Posterior vena cava (tissue), 2 donors: ENCODE results near the gene ALDH4A1. TPM values are rescaled to one million over a fixed set of nuclear protein-coding genes. Genes with fewer than 3 reads are reported as not detected.
"Not testable (repeated sequence)": the region's sequence is repeated elsewhere in the genome, so short reads cannot be mapped to it uniquely, and the experiment has no call there.

Experiments
- DNase-seq: peaks from one replicate; pipeline ENCODE4 v3.0.0-alpha.2; 2020; ENCODE audit warnings: low spot score
- intact Hi-C, 2 donors: fragments of 100-400 bp; cut with DNase I; formaldehyde crosslinking; loops; one replicate each; pipeline versions ENCODE4 v1.14.1 to v1.14.2; 2022 to 2023
- total RNA-seq, 2 donors: library from RNA; stranded (reverse); fragmentation: NEBNext Ultra II Directional; extraction: Animal tissue kit (Norgen Biotek cat#: 25700); gene quantifications; one replicate each; pipeline ENCODE4 v1.2.1, GENCODE V29; 2021
- donor health status: DM: yes; HTN: yes; CAD: no.
- donor health status: DM: yes; HTN: yes; CAD: no.

The ALDH4A1 gene
- total RNA-seq, 2 donors from 2014 or later: 8.5 to 17.0 TPM

DNA sequence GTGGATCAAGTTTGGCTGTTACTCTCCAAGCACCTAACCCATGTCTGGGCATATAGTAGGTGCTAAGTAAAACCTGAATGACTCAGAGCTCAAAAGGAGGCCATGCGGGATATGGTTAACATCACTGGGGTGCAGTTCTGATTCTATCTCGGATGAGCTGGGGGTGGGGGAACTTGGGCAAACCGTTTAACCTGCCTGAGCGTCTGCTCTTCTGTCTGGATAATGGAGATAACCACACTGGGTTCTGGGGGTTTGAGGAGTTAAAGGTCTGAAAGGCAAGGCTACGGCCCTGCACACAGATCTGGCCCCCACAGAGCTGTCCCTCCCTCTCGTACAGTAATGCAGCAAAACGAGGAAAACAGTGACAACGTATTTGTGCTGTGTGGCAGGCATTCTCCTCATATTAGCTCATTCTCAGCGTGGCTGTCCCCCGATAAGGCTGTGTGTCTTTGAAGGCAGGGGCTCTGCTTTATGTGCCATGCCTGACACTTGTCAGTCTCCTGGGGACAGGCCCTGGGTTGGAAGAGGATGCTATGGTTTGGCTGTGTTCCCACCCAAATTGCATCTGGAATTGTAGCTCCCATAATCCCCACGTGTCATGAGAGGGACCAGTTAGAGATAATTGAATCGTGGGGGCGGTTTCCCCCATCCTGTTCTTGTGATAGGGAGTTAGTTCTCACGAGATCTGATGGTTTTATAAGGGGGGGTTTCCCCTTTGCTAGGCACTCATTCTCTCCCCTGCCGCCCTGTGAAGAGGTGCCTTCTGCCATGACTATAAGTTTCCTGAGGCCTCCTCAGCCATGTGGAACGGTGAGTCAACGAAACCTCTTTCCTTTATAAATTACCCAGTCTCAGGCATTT lies 6.8 kb upstream of the ALDH4A1 start:
- no peak for DNase-seq
- intact Hi-C loops: loop anchor here (5.0 to 10.0 kb wide), 2 partner anchors 166 to 183 kb away; no protein-coding TSS in a partner anchor

DNA sequence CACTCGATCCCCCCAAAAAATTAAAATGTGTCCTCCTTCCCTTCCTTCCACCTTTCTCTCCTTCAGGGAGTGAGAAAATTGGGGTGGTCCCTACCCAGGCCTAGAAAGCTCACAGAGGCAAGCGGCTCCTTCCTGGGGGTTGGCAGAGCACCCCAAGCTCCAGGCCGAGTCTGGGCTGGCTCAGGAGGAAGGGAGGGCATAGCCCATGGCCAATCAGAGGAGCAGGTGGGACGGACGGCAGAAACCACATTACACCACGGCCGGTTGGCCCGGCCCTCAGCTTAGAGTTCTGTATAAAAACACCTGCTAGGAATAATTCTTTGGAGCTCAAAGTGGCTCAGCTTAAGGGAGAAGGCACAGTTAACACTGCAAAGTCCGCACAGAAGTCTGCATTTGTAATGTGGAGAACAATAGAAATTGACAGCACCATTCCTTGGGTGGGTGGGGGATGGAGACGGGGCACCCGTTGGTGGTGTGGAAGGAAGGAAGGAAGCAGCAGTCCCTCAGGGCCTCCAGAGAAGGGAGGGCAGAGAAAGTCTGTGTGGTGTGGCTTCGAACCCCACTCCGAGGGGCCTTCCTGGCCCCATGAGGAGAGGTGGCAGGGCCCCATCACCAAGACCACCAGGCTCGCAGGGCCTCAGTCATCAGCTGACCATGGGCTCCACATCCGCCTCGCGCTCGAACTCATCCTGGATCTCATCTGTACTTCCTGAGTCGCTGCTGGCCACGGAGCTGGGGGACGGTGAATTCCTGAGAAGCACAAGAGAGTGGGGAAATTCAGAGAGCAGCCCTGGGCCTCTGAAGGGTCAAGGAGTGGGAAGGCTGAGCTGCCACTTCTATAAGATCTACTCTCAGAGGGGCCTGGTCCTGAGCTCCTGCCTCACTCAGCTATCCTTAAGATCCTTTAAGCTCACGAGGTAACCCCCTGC lies 5.8 kb upstream of the ALDH4A1 start:
- intact Hi-C loops: loop anchor here (5.0 to 10.0 kb wide), 2 partner anchors 167 to 184 kb away; no protein-coding TSS in a partner anchor
- DNase-seq: no peak

DNA sequence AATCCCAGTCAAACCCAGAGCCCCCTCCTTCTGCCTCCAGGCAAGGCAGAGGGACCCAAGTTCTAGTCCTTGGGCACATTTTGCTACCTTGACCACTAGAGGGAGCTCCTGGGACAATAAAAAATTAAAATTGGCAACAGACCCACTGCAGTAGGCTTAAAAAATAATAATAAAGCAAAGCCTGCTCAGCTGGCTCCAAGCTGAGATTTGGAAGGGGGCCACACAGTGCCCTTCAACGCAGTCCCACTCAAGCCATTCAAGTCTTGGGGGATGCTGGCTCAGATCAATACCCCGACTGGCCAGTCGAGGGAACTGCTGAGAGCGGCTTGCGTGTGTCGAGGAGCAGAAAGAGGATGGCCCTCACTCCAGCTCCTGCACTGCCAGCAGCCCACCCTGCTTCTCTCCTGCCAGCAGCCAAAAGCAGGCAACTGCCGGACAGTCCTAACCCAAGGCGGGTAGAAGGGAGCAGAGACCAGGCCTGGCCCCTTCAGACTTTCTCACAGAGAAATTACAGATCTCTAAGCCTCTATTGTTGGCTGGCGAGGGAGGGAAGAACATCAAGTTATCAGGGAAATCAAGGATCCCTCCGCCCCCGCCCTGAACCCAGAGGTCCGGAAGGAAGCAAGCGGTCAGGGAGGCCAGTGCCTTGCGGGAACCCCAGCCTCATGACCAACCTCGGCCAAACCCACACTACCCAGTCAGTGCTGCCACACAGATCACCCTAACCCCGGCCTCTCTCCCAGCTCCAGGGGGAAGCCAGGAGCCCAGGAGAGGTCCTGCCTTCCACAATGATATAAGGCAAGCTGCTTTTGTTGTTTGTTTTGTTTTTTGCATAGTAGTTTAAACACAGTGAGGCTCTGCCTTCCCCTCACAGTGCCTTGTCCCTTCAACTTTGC lies 4.9 kb upstream of the ALDH4A1 start:
- no peak for DNase-seq
- intact Hi-C loops: loop anchor here (5.0 to 10.0 kb wide), 2 partner anchors 168 to 185 kb away; no protein-coding TSS in a partner anchor

DNA sequence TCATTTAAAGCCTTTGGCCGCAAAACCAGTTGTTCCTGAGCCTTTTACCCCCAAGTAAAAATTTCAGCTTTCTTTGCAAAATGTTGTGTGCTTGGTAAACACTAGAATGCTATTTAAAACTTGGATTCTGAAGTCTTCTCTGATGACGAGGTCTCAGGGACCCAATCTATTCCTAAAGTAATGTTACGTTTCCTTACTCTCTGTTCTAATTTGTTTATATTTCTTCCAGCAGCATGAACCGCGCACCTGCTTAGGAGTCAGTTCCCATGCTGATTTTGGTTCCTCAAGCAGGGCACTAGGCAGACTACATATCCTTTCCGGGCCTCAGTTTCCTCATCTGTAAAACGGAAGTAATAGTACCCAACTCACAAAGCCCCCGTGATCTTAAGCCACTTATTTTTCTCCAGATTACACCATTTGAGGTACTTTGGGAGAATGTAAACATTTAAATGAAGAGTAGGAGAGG lies 969 bp upstream of the ALDH4A1 start:
- no peak for DNase-seq
- intact Hi-C loops: loop anchor here in 1 of 2 donors (10.0 kb wide), 1 partner anchor 171 kb away; no protein-coding TSS in a partner anchor

DNA sequence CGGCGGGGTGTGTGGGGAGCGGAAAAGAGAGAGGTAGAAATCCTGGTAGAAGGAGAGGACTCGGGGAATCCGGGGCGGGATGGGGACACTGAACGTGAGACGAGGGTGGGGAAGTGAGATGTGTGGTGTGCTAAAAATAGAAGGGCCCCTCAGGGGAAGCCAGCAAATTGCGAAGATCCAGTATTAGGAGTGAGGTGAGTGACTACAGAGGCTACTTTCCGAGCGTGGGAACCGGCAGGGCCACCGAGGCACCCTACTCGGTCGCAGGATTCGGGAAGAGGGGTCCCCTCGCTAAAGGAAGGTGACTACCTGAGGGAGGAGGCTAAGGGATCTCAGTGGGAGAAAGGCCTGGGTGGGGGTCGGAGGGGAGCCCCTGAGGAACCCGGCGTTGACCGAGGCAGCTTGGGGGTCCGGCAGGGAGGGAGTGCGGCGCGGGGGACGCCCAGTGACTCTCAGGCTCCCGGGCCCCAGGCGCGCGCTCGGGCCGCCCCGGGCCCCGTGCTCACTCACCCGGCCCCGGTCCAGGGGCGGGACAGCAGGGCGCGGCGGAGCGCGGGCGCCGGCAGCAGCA lies 318 bp downstream of the ALDH4A1 start:
- intact Hi-C loops: loop anchor here in 1 of 2 donors (10.0 kb wide), 1 partner anchor 173 kb away; no protein-coding TSS in a partner anchor
- DNase-seq: no peak

DNA sequence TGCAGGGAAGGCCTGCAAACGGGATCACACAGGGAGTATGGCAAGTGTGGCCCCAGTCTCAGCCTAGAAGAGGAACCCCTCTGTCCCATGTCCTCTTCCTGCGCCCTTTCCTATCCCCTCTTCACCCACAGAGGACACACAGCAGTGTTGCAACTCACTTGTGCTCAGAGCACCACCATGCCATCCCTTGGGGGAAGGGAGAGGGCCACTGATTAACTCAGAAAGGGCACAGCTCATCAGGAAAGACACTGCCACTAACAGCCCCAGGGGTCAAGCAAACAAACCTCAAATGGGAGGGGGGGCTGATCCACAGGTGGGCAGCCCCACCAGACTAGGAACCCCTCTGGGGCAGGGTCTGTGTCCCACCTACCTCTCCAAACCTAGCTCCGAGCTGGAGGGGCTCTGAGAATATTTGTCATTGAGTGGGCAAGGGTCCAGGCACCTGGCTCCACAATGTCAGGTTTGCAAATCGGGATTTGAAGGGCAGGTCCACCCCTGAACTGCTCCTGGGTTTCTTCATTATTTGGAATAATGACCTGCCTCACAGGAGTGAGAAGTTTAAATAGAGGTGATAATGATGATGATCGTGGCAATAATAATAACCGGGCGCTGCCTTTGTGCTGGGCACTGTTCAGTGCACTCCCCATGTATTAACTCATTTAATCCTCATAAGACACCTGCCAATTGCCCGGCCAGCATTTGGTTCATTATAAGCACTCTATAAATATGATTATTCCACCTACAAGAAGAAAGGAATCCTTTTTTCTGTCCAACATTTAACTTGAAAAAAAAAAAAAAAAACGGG lies 1.0 kb downstream of the ALDH4A1 start:
- intact Hi-C loops: loop anchor here in 1 of 2 donors (10.0 kb wide), 1 partner anchor 173 kb away; no protein-coding TSS in a partner anchor
- no peak for DNase-seq

DNA sequence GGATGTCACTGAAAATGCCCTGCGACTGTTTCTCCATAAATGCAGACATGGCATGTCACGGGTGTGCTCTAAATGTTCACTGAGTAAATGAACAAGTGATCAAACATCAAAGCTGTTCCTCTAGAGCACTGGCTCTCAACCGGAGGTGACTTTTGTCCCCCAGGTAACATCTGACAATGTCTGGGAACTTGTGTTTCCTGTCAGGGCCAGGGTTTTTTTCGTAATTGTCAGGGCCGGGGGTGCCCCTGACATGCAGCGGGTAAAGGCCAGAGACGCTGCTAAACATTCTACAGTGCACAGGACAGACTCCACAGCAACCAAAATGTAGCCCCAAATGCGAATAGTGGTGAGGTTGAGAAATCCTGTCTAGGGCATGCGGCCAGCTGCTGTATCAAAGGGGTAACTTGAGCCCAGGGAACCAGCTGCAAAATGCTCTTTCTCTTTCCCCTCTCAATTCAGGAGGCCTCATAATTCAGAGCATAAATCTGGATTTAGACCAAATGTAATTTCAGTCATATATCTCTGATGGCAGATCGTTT lies 2.0 kb downstream of the ALDH4A1 start:
- no peak for DNase-seq
- intact Hi-C loops: loop anchor here in 1 of 2 donors (10.0 kb wide), 1 partner anchor 174 kb away; no protein-coding TSS in a partner anchor

DNA sequence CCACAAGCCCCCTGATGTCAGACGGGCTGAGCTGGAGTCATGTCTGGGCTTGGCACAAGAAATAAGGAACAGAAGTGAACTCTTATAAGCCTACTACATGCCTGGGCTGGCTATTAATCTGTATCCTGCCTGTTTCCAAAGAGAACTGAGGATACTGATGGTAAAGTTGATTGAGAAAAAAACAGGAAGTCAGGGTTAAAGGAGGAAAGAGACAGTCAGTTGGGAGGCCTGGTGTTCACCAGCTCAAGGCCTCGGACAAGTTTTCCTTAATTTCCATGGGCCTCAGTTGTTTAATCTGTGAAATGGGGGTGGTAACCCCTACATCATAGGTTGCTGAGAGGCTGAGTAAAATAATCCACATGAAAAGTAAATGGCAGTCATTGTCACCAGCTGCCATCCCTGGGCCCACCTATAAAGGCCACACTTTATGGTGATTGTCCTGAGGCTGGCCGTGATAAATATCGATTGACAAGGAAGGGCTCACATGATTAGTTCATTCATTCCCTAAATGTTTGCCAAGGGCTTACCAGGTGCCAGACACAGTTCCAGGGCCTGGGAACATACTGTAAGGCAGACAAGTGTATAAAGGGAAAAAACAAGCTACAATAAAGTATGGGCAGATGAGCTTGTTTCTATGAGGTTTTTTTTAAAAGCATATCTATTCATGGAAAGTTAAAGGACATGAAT lies 2.8 kb downstream of the ALDH4A1 start:
- DNase-seq: no peak
- intact Hi-C loops: loop anchor here in 1 of 2 donors (10.0 kb wide), 1 partner anchor 175 kb away; no protein-coding TSS in a partner anchor

DNA sequence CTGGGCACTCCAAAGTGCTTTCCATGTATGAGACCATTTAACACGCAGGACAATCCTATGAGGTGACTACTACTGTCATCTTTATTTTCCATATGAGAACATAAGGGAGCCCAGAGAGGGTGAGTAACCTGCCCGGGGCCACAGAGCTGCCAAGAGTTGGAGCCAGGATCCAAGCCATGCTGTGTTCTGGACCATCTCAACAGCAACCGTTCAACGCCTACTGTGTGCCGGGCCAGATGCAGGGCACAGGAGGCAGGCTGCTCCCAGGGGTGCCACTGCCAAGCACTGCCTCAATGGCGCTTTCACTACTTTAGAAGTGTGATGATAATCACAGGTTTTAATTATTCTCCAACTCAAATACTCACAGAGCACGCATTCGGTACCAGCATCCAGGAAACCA lies 3.8 kb downstream of the ALDH4A1 start:
- DNase-seq: no peak
- intact Hi-C loops: no loop called here

DNA sequence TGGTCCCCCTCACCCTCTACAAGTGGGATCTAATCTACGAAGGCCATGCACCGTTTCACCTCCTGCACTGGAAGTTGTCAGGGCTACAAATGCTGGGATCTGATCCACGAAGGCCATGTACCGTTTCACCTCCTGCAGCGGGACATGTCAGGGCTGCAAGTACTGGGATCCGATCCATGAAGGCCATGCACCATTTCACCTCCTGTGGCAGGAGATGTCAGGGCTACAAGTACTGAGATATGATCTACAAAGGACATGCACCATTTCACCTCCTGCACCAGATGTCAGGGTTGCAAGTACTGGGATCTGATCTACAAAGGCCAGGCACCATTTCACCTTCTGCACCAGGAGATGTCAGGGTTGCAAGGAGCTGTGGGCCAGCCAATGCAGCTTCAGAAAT lies 7.0 kb downstream of the ALDH4A1 start:
- intact Hi-C loops: no loop called here
- no peak for DNase-seq

DNA sequence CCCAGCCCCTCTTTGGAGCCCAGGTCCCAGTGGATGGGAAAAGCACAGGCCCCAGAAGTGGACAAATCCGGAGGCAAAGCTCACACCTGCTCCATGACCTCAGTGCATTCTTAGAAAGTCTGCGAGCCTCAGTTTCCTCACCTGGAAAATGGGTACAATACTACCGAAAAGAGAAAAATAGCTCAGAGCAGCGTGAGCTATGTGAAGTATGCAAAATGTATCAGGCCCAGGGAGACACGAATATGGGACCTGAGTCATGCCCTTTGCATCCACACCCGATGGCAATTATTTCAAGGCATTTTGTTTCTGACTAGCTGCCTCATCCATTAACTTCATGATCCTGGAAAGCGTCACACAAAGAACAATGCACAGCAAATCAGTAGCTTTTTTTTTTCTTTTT lies 9.2 kb downstream of the ALDH4A1 start:
- no peak for DNase-seq
- intact Hi-C loops: no loop called here

DNA sequence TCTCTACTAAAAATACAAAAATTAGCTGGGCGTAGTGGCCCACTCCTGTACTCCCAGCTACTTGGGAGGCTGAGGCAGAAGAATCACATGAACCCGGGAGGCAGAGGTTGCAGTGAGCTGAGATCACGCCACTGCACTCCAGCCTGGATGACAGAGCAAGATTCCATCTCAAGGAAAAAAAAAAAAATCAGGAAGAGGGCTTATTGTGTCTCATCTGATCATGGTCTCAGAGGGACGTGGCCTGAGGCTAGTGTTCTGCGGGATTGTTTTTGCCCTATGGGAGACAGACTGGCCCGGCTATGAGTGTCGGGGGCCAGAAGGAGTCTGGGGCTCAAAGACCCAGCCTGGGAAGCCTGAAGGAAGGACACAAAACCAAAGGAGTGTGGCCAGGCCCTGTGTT lies 10.5 kb downstream of the ALDH4A1 start:
- intact Hi-C loops, DNase-seq: not testable (repeated sequence)

DNA sequence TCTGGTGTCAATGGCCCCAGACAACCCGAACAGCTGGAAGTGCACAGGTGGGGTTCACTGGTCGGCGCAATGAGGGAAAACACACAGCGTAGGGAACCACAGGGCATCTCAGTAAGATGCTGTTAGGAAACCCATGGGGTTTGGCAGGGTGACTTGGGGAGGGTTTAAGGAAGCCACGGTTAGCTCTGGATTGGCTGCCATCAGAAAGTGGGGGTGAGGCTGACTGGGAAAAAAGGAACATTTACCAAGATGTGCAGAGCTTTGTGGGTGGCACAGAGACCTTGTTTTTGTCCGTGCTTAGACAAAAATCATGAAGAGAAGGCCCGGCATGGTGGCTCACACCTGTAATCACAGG lies 11.0 kb downstream of the ALDH4A1 start:
- intact Hi-C loops: no loop called here
- no peak for DNase-seq

DNA sequence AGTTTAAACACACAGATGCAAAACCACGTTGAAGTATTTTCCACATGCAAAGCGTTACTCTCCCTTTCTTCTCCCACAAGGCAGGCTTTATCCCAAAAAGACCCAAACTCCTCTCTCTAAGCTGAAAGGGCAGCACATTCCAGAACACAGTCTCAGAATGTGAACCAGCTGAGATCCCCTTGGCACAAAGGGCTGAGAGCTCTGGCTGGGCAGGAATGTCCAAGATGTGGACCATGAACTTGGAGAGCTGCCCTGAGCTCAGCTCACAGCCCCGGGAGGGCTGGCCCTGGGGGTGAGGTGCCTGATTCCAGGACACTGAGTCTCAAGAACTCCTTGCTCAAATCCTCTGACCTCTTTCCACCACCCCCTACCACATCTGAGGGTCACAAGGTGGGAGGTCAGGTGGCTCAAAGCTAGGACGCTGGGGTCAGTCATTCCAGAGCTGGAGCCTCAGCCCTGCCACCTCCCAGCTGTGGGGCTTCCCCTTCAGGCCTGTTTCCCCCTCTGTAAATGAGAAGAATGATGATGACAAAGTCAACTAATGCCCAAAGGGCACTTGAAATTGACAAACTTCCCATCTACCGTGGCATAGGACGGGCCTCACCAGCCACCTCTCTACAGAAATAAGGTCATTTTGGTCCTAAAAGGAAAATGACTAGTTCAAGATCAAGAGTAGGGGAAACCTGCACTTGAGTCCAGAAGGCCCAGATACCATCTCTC lies 11.5 kb downstream of the ALDH4A1 start:
- no peak for DNase-seq
- intact Hi-C loops: no loop called here

DNA sequence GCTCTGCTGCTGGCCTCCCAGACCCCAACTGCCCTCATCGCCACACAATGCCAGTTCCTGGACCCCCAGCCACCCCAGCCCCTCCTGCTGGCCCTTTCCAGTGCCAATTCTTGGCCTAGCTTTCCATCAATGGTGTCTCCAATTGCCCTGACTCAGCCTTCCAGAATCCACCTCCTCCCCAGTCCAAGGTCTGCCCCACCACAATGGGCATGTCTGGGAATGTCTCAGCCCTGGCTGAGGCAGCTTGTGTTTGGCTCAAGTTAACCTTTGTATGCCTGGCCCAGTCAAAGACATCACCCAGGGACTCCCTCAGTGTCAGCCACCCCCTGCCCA lies 16.4 kb downstream of the ALDH4A1 start:
- no peak for DNase-seq
- intact Hi-C loops: loop anchor here in 1 of 2 donors (10.0 kb wide), 1 partner anchor 1609 kb away; no protein-coding TSS in a partner anchor
